ENCODE measurements around the gene G0S2.

G0S2 gene

DNA sequence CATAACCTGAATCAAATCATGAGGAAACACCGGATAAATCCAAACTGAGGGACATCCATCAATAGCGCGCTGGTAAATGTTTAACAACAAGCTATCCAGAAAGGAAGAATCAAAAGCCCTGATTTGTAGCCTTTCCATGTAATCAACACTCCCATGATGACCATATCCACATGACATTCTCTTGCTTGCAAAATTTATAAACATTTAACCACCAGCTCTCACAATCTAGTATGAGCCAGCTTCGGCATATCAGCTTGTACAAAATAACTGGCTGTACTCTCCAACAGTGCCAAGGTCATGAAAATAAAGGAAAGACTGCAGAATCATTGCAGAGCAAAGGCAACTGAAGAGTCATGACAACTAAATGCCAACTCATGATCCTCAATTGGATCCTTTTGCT lies 45.1 kb downstream of the G0S2 start:
- no peak for DNase-seq (ENCODE audit: low read depth)

GRCh38 chr1:209720826-209721225 lies 45.6 kb downstream of the G0S2 start:
- DNase-seq (ENCODE audit: low read depth), result no peak

- no peak for DNase-seq (ENCODE audit: low read depth)
Observed at GRCh38 chr1:209721323-209721722, 46.1 kb downstream of the G0S2 start.

GRCh38 chr1:209723265-209723664 lies 48.1 kb downstream of the G0S2 start:
- no peak for DNase-seq (ENCODE audit: low read depth)

- no peak for DNase-seq (ENCODE audit: low read depth)
Observed at GRCh38 chr1:209723756-209724693, 48.8 kb downstream of the G0S2 start.
